Right renal pelvis (tissue), 4 donors: ENCODE measurements around the gene SLC41A3. TPM values are rescaled to one million over a fixed set of nuclear protein-coding genes. Genes with fewer than 3 reads are reported as not detected.
"Not testable (repeated sequence)": the region's sequence is repeated elsewhere in the genome, so short reads cannot be mapped to it uniquely, and the experiment has no call there.

Experiments
- DNase-seq, 4 donors: peaks; one replicate each; pipeline ENCODE4 v3.0.0-alpha.2; 2013; ENCODE audit warnings: low read depth in 4 of 4, low spot score in 3 of 4, missing footprints in 1 of 4
- polyA plus RNA-seq, 4 donors: library from polyadenylated mRNA; unstranded; fragments of 120-200 nt; gene quantifications; one replicate each; pipeline ENCODE4 v1.2.1, GENCODE V29; 2013; ENCODE audit not compliant: insufficient read length in 4 of 4

The SLC41A3 gene
- polyA plus RNA-seq, 4 donors: 76.5 to 86.7 (median 77.7) TPM

GRCh38 chr3:126084768-126085180 is 850 bp upstream of the SLC41A3 start:
- DNase-seq: no peak

DNA sequence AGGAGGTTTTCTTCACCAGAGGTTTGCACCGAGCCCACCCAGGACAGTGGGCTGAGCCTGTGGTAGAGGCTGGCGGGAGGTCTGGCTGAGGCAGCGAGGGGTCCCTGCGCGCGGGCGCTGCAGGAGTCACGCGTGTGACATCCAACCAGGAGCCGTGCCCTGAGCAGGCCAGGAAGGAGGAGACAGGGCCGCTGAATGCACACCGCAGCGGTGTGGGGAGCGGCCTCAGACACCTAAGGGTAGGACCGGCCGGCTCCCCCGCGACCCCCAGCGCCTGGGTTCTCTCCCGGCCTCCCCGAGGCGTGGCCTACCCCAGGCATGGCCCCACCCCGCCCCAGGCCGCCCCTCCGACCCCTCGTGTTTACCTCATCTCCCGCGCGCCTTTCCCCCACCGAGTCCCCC is 412 bp downstream of the SLC41A3 start:
- peak in 1 of 4 donors; percentile 42 for DNase-seq

- no peak for DNase-seq
These were observed 832 bp downstream of the SLC41A3 start for GRCh38 chr3:126083138-126083445.

DNA sequence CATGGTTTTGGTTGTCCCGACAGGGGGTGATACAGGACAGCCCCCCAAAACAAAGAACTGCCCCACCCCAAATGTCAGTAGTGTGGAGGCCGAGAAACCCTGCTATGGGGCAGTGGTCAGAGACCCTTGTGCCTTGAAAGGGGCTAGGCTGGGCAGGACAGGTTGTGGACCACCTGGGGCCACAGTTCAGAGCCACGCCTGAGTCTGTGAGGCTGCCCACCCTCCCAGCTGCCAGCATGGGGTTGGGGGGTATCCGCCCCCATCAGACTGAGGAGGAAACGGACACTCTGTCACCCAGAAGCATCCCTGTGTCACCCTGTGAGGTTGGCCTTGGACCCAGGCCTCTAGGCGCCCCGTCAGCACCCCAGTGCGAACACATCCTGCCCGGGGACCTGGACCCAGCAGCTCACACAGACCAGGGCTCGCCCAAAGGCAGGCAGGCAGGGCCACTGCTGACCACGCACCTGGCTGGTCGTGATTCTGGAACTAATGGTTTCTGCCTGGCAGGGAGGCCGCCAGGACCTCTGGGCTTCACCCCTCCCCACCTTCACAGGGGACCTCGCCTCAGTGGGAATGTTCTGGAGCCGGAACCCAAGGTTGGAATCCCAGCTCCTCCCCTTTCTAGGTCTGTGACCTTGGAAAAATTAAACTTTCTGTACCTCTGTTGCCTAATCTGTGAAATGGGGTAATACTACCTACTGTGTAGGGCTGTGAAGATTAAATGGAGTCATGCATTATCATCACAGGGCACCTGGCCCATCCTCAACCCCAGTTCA is 1.4 kb downstream of the SLC41A3 start:
- DNase-seq: no peak

DNA sequence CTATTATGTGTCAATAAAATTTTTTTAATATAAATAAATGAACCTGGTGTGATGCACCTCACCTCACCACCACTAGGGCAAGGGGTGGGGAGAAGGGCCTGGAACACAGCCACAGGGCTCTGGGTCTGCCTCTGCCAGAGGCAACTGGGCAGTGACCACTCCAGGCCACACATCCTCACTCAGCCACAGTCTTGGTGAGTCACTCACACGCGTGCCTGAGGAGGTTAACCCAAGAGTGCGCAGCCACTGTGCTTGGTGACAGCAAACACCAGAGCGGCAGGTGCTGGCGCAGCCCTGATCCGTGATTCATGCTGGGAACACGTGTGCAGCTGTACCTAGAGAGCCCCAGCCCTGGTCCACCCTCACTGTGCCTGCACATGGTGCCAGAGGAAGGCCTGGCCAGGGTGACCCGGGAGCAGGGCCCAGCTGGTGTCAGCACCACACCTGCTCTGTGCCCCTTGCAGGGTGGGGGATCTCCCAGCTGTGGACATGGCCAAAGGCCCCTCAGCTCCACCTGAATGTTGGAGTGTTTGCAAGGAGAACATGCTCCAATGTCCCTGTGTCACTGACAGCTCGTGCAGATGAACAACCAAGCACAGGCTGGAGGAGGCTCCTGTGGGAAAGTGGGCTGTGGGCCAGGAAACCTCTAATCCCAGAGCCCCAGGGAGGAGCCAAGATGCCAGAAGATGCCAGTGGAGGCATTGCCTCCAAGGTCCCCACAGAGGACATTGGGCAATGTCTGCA is 2.1 kb downstream of the SLC41A3 start:
- no peak for DNase-seq

GRCh38 chr3:126080970-126081369 is 3.0 kb downstream of the SLC41A3 start:
- no peak for DNase-seq

- no peak for DNase-seq
These were observed 5.1 kb downstream of the SLC41A3 start for GRCh38 chr3:126078866-126079265.

- no peak for DNase-seq
These were observed 6.2 kb downstream of the SLC41A3 start for GRCh38 chr3:126077754-126078153.

DNA sequence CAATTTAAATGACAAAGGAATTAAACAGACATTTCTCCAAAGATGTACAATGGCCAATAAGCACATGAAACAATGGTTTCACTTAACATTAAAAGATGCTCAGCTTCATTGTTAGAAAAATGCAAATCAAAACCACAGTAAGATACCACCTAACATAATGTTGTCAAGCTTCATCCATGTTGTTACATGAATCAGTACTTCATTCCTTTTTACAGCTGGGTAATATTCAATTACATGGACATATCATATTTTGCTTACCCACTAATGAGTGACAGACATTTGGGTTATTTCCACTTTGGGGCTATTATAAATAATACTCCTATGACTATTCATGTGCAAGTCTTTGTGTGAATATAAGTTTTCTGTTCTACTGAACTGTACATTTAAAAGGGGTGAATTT is 7.8 kb downstream of the SLC41A3 start:
- no peak for DNase-seq

DNA sequence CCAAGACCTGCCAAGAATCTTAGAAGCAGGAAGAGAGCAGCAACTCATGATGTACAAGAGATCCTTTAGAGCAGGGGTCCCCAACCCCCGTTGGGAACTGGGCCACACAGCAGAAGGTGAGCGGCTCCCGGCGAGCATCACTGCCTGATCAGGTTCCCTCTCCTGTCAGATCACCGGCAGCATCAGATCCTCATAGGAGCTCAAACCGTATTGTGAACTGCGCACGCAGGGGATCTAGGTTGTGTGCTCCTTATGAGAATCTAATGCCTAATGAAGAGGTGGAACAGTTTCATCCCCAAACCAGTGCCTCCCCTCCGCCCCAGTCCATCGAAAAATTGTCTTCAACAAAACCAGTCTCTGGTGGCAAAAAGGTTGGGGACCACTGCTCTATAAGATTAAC is 13.8 kb downstream of the SLC41A3 start:
- DNase-seq: no peak

DNA sequence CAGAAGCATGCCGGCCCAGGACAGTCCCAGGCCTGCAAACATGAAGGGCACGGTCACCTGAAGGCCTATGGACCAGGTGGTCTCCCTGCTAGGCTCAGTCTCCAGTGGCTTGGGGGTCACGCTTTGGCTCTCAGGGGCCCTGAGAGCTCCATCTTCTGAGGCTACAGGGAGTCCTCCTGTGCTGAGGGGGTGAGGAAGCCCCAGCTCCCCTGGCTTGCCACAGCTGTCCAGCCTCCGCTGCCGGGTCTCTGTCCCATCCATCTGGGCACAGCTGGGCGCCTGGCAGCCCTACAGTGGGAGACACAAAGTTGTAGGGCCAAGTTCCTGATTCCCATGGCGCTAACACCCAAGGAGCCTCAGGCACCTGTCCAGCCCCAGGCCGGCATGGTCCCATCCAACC is 16.0 kb downstream of the SLC41A3 start:
- DNase-seq: no peak

- DNase-seq: not testable (repeated sequence)
These were observed 17.2 kb downstream of the SLC41A3 start for GRCh38 chr3:126066676-126067075.

- no peak for DNase-seq
These were observed 18.0 kb downstream of the SLC41A3 start for GRCh38 chr3:126065876-126066275.

GRCh38 chr3:126064627-126065258 is 19.2 kb downstream of the SLC41A3 start:
- DNase-seq: no peak

GRCh38 chr3:126063358-126063965 is 20.5 kb downstream of the SLC41A3 start:
- DNase-seq: no peak

DNA sequence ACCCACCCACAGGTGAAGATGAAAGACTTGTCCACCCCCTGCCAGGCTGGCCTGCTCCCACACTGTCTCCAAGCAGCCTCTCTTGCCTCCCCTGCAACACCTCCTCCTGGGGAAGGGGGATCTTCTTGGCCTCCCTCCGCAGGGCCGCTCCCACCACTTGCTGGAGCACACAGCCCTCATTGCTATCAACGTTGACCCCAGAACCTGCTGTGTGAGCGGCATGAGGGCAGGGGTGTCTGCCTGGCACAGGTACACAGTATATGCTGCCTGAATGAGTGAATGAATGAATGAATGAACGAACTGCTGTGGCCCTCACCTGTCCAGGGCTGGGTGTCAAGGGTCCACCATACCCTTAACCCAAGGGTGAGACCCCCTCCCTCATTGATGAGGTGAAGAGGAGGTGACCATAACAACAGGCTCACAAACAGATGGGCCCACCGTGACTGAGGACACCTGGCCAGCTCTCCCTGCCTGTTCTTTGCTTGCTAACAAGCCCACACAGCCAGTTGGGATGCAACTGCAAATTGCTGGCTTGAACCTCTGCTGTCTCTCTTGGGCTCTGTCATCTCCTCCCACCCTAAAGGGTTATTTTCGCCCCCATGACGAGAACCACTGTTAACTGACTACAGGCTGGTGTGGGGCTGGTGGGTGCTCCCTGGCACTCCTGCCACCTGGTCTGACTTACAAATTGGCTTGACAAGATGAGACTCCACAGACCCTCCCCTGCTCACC is 22.5 kb downstream of the SLC41A3 start:
- DNase-seq: no peak

DNA sequence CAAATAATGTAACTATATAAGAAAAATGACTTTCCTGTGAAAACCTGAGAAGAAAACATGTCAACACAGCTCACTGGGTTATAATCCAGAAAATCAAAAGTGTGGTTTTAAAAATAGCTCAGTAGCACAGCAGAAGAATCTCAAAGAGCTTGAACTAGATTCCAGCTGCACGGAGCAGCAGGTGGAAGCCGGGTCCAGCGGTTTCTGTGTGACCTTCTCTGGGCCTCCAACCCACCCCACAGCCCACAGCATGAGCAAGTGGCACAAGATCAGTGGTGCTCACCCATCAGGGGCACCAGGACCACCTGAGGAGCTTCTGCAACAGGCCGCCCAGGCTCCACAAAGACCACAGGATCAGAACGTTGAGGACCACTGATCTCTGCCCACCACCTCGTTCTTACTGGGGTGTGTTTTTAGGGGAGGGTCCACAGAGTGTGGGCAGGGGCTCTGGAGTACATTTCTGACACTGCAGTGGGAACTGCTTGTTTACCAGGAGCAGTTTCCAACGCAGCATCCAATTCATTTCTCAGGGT is 23.2 kb downstream of the SLC41A3 start:
- no peak for DNase-seq

DNA sequence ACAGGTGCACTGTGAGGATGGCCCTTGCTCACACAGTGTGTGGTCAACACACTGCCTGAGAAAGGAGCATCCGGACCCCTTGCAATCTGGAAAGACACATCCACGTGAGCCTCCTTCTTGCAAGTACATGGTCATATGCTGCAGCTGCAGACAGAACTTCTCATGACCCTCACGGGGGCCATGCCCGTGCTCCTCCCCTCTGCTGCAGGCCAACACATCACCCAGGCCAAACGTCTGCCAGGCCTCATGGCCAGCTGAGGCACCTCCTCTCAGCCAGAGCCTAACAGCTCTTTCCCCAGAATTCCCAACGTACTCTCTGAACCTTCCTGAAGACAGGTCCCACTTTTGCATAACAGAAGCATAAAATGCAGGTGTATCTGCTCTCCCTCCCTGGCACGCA is 25.3 kb downstream of the SLC41A3 start:
- no peak for DNase-seq

- no peak for DNase-seq
These were observed 26.0 kb downstream of the SLC41A3 start for GRCh38 chr3:126057936-126058335.

- DNase-seq: no peak
These were observed 26.5 kb downstream of the SLC41A3 start for GRCh38 chr3:126057501-126057819.
